WTC11 (cell line): ENCODE results near the gene HNRNPUL1. TPM values are rescaled to one million over a fixed set of nuclear protein-coding genes. Genes with fewer than 3 reads are reported as not detected.

Experiments used
- ARID4B ChIP-seq: sonication (generic); formaldehyde crosslinking; IDR thresholded peaks from 2 replicates; pipeline ENCODE4 v1.8.0; 2023; ENCODE audit warnings: missing genetic modification reagents, mild to moderate bottlenecking, borderline replicate concordance
- ATF1 ChIP-seq: sonication (generic); formaldehyde crosslinking; IDR thresholded peaks from 2 replicates; pipeline ENCODE4 v1.8.1; 2023; ENCODE audit warnings: mild to moderate bottlenecking, moderate library complexity, missing genetic modification reagents
- ATF3 ChIP-seq: sonication (generic); formaldehyde crosslinking; conservative IDR thresholded peaks from 2 replicates; pipeline ENCODE4 v1.8.1; 2022; ENCODE audit warnings: mild to moderate bottlenecking, missing genetic modification reagents
- CREM ChIP-seq: sonication (generic); formaldehyde crosslinking; IDR thresholded peaks from 2 replicates; pipeline ENCODE4 v1.8.1; 2022; ENCODE audit warnings: mild to moderate bottlenecking, missing genetic modification reagents, moderate library complexity
- E2F4 ChIP-seq: sonication (generic); formaldehyde crosslinking; IDR thresholded peaks from 2 replicates; pipeline ENCODE4 v1.8.1; 2022; ENCODE audit warnings: low read depth, mild to moderate bottlenecking, moderate library complexity, missing genetic modification reagents, borderline replicate concordance
- ERG ChIP-seq: fragments of 250-450 bp; sonication (Bioruptor Pico); IDR thresholded peaks from 2 replicates; pipeline ENCODE4 v1.8.0; 2021; ENCODE audit warnings: mild to moderate bottlenecking
- ESRRA ChIP-seq: sonication (generic); formaldehyde crosslinking; IDR thresholded peaks from 2 replicates; pipeline ENCODE4 v1.8.1; 2022; ENCODE audit warnings: mild to moderate bottlenecking, missing genetic modification reagents, borderline replicate concordance
- FOXK1 ChIP-seq: sonication (generic); formaldehyde crosslinking; IDR thresholded peaks from 2 replicates; pipeline ENCODE4 v1.8.0; 2022; ENCODE audit warnings: mild to moderate bottlenecking, moderate library complexity, missing genetic modification reagents
- GTF2I ChIP-seq: fragments of 250-450 bp; sonication (Bioruptor Pico); conservative IDR thresholded peaks from 2 replicates; pipeline ENCODE4 v1.4.0; 2021; ENCODE audit warnings: mild to moderate bottlenecking
- KAT7 ChIP-seq: sonication (generic); formaldehyde crosslinking; IDR thresholded peaks from 2 replicates; pipeline ENCODE4 v1.8.1; 2023; ENCODE audit warnings: missing genetic modification reagents, mild to moderate bottlenecking, borderline replicate concordance
- NFE2L1 ChIP-seq: sonication (generic); formaldehyde crosslinking; IDR thresholded peaks from 2 replicates; pipeline ENCODE4 v1.8.1; 2023; ENCODE audit warnings: missing genetic modification reagents
- RELA ChIP-seq: sonication (generic); formaldehyde crosslinking; IDR thresholded peaks from 2 replicates; pipeline ENCODE4 v1.8.1; 2022; ENCODE audit warnings: missing genetic modification reagents, mild to moderate bottlenecking, borderline replicate concordance
- RORB ChIP-seq: fragments of 250-450 bp; sonication (Bioruptor Pico); IDR thresholded peaks from 2 replicates; pipeline ENCODE4 v1.9.0; 2021; ENCODE audit warnings: mild to moderate bottlenecking
- SMAD3 ChIP-seq: sonication (generic); formaldehyde crosslinking; IDR thresholded peaks from 2 replicates; pipeline ENCODE4 v1.8.0; 2022; ENCODE audit warnings: missing genetic modification reagents, mild to moderate bottlenecking, borderline replicate concordance
- SMAD4 ChIP-seq: sonication (generic); formaldehyde crosslinking; IDR thresholded peaks from 2 replicates; pipeline ENCODE4 v1.8.0; 2022; ENCODE audit warnings: mild to moderate bottlenecking, missing genetic modification reagents
- STAT6 ChIP-seq: sonication (generic); formaldehyde crosslinking; conservative IDR thresholded peaks from 2 replicates; pipeline ENCODE4 v1.8.1; 2023; ENCODE audit warnings: mild to moderate bottlenecking, low read depth, missing genetic modification reagents, moderate library complexity
- TEAD1 ChIP-seq: sonication (generic); formaldehyde crosslinking; IDR thresholded peaks from 2 replicates; pipeline ENCODE4 v1.8.0; 2022; ENCODE audit warnings: mild to moderate bottlenecking, missing genetic modification reagents
- ZNF121 ChIP-seq: sonication (generic); formaldehyde crosslinking; IDR thresholded peaks from 2 replicates; pipeline ENCODE4 v1.8.0; 2023; ENCODE audit warnings: missing genetic modification reagents
- ZNF138 ChIP-seq: sonication (generic); formaldehyde crosslinking; conservative IDR thresholded peaks from 2 replicates; pipeline ENCODE4 v1.8.1; 2022; ENCODE audit warnings: mild to moderate bottlenecking, moderate library complexity, missing genetic modification reagents
- ZNF219 ChIP-seq: sonication (generic); formaldehyde crosslinking; IDR thresholded peaks from 2 replicates; pipeline ENCODE4 v1.8.0; 2023; ENCODE audit warnings: missing genetic modification reagents, mild to moderate bottlenecking, borderline replicate concordance
- ZNF317 ChIP-seq: sonication (generic); formaldehyde crosslinking; IDR thresholded peaks from 2 replicates; pipeline ENCODE4 v1.8.1; 2023; ENCODE audit warnings: low read depth, mild to moderate bottlenecking, moderate library complexity, missing genetic modification reagents, borderline replicate concordance
- ZNF532 ChIP-seq: fragments of 250-450 bp; sonication (Bioruptor Pico); IDR thresholded peaks from 2 replicates; pipeline ENCODE4 v1.9.0; 2021; ENCODE audit warnings: mild to moderate bottlenecking, borderline replicate concordance
- total RNA-seq: library from RNA; stranded (reverse); gene quantifications from 3 replicates; pipeline ENCODE4 v1.2.3, GENCODE V29; 2021

Gene HNRNPUL1
- total RNA-seq, 1 experiment from 2014 or later, result 282 TPM

GRCh38 chr19:41310033-41310831, 46.1 kb downstream of the HNRNPUL1 start, which contains the start of gene CCDC97 (continued):
- TF ChIP-seq SMAD3 (CRISPR knock-in tag) (no peak), ARID4B (CRISPR knock-in tag) (no peak; the same call in none of the 2 replicates), ZNF532 (CRISPR knock-in tag) (peak; percentile 85; the same call in 1 of the 2 replicates), CREM (CRISPR knock-in tag) (0 out of 2 replicates have a peak, but pooled peaks have one; percentile 65), GTF2I (no peak), ATF3 (CRISPR knock-in tag) (no peak), ZNF121 (CRISPR knock-in tag) (no peak), ZNF317 (CRISPR knock-in tag) (no peak), ERG (peak; percentile 84; the same call in 1 of the 2 replicates), ZNF219 (CRISPR knock-in tag) (no peak; the same call in 1 of the 2 replicates), ESRRA (no peak), STAT6 (CRISPR knock-in tag) (no peak), RELA (CRISPR knock-in tag) (no peak), ATF1 (CRISPR knock-in tag) (no peak), KAT7 (CRISPR knock-in tag) (no peak), FOXK1 (peak; percentile 72), SMAD4 (CRISPR knock-in tag) (no peak), RORB (CRISPR knock-in tag) (no peak), TEAD1 (CRISPR knock-in tag) (0 out of 2 replicates have a peak, but pooled peaks have one; percentile 33), NFE2L1 (peak; percentile 70; the same call in 1 of the 2 replicates), E2F4 (CRISPR knock-in tag) (no peak), ZNF138 (CRISPR knock-in tag) (no peak)
